GM06990 (cell line): ENCODE data around the gene TNRC6B.

ENCODE experiments used
- DNase-seq: peaks from one replicate; pipeline ENCODE4 v3.0.0-alpha.2; 2011; ENCODE audit not compliant: insufficient read length; ENCODE audit errors: extremely low read depth
- H3K27me3 ChIP-seq: replicated peaks from 2 replicates; pipeline ENCODE4 v1.6.0; 2011; ENCODE audit warnings: low read length; ENCODE audit not compliant: control insufficient read depth, insufficient read depth
- H3K36me3 ChIP-seq: 2 replicates; pipeline ENCODE4 v1.5.1; 2011; ENCODE audit warnings: low read length; ENCODE audit not compliant: control insufficient read depth, insufficient read depth
- H3K4me3 ChIP-seq: replicated peaks from 2 replicates; pipeline ENCODE4 v1.5.1; 2011; ENCODE audit warnings: low read depth, mild to moderate bottlenecking, control low read depth, low read length
- TF ChIP-seq, protein P1 (sequence below): IDR thresholded peaks from 2 replicates; pipeline ENCODE4 v1.5.1; 2011; ENCODE audit warnings: low read length, control low read depth, mild to moderate bottlenecking, inconsistent platforms; ENCODE audit not compliant: insufficient read depth, poor library complexity, severe bottlenecking

Gene TNRC6B, protein sequence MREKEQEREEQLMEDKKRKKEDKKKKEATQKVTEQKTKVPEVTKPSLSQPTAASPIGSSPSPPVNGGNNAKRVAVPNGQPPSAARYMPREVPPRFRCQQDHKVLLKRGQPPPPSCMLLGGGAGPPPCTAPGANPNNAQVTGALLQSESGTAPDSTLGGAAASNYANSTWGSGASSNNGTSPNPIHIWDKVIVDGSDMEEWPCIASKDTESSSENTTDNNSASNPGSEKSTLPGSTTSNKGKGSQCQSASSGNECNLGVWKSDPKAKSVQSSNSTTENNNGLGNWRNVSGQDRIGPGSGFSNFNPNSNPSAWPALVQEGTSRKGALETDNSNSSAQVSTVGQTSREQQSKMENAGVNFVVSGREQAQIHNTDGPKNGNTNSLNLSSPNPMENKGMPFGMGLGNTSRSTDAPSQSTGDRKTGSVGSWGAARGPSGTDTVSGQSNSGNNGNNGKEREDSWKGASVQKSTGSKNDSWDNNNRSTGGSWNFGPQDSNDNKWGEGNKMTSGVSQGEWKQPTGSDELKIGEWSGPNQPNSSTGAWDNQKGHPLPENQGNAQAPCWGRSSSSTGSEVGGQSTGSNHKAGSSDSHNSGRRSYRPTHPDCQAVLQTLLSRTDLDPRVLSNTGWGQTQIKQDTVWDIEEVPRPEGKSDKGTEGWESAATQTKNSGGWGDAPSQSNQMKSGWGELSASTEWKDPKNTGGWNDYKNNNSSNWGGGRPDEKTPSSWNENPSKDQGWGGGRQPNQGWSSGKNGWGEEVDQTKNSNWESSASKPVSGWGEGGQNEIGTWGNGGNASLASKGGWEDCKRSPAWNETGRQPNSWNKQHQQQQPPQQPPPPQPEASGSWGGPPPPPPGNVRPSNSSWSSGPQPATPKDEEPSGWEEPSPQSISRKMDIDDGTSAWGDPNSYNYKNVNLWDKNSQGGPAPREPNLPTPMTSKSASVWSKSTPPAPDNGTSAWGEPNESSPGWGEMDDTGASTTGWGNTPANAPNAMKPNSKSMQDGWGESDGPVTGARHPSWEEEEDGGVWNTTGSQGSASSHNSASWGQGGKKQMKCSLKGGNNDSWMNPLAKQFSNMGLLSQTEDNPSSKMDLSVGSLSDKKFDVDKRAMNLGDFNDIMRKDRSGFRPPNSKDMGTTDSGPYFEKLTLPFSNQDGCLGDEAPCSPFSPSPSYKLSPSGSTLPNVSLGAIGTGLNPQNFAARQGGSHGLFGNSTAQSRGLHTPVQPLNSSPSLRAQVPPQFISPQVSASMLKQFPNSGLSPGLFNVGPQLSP (N-terminal part only)

DNA sequence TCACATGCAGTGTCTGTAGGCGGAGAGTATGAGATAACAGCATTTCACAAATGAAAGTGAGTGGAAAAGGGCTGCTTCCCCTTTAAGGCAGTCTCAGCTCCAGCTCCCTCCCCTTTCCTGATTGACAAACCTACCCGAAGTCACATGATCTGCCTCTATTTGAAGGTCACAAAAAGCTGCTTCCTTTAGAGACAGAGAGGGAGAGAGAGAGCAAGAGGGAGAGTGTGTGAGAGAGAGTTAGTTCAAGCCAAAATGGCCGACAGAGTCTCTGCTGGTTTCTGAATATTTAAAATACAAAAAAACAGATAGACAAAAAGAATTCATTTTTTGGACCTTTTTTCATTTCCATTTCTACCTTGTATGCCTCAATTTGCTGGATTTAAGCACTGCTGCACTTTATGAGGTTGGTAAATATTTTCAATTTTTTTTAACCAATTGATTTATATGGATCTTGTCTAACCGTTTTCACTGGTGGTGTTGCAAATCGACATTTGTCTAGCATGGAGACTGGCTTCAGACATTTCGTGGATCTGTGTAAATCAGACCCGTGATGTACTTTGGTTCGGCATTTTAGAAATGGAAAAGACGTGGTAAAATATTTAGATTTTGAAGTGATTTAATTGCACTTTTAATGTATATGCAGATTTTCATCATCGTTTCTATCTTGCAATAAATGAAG, at the start of gene TNRC6B:
Gene TNRC6B, plus strand, starts transcription at position 188 of the 679 bp plus-strand sequence. Its CDS starts 211 bp downstream, at position 399.
- no peaks in the 10 kb centered on the region for H3K27me3 ChIP-seq
- TF ChIP-seq, protein P1, sequence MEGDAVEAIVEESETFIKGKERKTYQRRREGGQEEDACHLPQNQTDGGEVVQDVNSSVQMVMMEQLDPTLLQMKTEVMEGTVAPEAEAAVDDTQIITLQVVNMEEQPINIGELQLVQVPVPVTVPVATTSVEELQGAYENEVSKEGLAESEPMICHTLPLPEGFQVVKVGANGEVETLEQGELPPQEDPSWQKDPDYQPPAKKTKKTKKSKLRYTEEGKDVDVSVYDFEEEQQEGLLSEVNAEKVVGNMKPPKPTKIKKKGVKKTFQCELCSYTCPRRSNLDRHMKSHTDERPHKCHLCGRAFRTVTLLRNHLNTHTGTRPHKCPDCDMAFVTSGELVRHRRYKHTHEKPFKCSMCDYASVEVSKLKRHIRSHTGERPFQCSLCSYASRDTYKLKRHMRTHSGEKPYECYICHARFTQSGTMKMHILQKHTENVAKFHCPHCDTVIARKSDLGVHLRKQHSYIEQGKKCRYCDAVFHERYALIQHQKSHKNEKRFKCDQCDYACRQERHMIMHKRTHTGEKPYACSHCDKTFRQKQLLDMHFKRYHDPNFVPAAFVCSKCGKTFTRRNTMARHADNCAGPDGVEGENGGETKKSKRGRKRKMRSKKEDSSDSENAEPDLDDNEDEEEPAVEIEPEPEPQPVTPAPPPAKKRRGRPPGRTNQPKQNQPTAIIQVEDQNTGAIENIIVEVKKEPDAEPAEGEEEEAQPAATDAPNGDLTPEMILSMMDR = no peak
- peak; percentile 85 for DNase-seq

DNA sequence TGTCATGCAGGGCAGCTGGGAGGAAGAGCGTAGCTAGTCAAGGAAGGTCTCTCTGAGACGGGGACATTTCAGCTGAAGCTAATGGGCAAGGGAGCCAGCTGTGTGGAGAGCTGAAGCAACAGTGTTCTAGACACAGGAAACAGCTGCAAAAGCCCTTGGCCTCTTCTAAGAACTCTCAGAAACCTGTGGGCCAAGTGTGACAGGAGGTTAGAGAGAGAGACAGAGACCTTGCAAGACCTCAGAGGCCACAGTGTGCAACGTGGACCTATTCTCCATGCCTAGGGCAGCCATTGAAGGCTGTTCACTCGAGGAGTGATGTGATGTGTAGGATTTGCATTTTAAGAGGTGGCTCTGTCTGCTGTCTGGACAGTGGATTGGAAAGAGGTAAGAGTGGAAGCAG, 48.7 kb upstream of the TNRC6B start:
- Histone ChIP-seq H3K36me3 (no peaks in the 10 kb centered on the region), H3K27me3 (no peaks in the 10 kb centered on the region), H3K4me3 (no peak overlapping the region)
- DNase-seq = peak; percentile 41
- TF ChIP-seq, protein P1 = no peak

More for the DNA sequence above, at the start of gene TNRC6B:
- Histone ChIP-seq H3K36me3 (no peaks in the 10 kb centered on the region), H3K4me3 (peak within 1 kb of the TSS; percentile 90)

DNA sequence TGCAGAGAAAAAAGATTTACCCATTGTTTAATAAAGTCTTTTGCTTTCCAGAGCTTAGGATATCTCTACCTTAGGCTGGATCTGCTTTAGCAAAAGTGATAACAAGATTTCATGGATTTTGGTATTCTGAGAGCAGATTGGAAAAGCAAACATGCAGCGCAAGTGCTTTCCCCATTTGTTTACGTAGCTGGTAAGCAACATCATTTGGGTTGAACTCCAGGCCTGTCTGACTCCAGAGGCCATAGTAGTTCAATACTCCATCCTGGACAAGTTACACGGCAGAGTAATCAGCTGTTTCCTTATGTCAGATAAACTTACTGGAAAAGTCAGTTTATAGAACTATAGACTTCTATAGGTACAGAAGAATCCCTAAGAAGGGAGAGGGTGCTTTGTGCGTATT, 40.6 kb upstream of the TNRC6B start:
- DNase-seq = no peak
- no peak overlapping the region for H3K4me3 ChIP-seq
- no peaks in the 10 kb centered on the region for H3K27me3 ChIP-seq
- H3K36me3 ChIP-seq = no peaks in the 10 kb centered on the region
- TF ChIP-seq, protein P1 = no peak

DNA sequence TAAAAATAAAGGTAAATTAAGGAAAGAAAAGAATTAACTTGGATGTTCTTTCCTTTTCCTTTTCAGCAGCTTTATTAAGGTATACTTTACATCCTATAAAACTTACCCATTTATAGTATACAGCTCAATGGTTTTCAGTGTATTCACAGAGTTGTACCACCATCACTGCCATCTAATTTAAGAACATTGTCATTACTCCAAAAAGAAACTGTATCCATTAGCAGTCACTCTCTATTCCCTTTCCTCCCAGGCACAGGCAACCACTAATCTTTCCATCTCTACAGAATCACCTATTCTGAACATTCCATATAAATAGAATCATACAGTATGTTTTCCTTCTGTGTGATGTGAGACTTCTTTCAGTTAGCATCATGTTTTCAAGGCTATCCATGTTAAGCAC, 38.9 kb upstream of the TNRC6B start:
- no peak overlapping the region for H3K4me3 ChIP-seq
- TF ChIP-seq, protein P1 = no peak
- no peak for DNase-seq
- no peaks in the 10 kb centered on the region for H3K36me3 ChIP-seq
- no peaks in the 10 kb centered on the region for H3K27me3 ChIP-seq
